Uterus (tissue), 4 donors: ENCODE data around the gene DUOXA1. TPM values are rescaled to one million over a fixed set of nuclear protein-coding genes. Genes with fewer than 3 reads are reported as not detected.

Experiments
- DNase-seq, 2 donors: peaks; one replicate each; pipeline ENCODE4 v3.0.0-alpha.2; 2019 to 2020
- H3K27ac ChIP-seq, 2 donors: fragments of 200-600 bp; sonication (generic); 1 replicate in 1 of 2; 2 replicates in 1 of 2; pipeline ENCODE4 v1.5.1; 2016 to 2018
- H3K27me3 ChIP-seq, 2 donors: fragments of 200-600 bp; sonication (generic); one replicate each; pipeline ENCODE4 v1.5.1; 2018 to 2019; ENCODE audit warnings: control low read depth in 1 of 2
- H3K36me3 ChIP-seq, 2 donors: fragments of 200-600 bp; sonication (generic); one replicate each; pipeline ENCODE4 v1.5.1; 2019; ENCODE audit warnings: control low read depth in 1 of 2
- H3K4me1 ChIP-seq, 2 donors: fragments of 200-600 bp; sonication (generic); one replicate each; pipeline ENCODE4 v1.5.1; 2018 to 2019; ENCODE audit warnings: control low read depth in 1 of 2
- H3K4me3 ChIP-seq, 2 donors: fragments of 200-600 bp; sonication (generic); 1 replicate in 1 of 2; 2 replicates in 1 of 2; pipeline ENCODE4 v1.5.1; 2018 to 2019; ENCODE audit warnings: mild to moderate bottlenecking in 1 of 2
- H3K9me3 ChIP-seq, 2 donors: fragments of 200-600 bp; sonication (generic); one replicate each; pipeline ENCODE4 v1.5.1; 2019; ENCODE audit warnings: control low read depth in 1 of 2
- CTCF ChIP-seq, 4 experiments: fragments of 200-600 bp in 2 of 4; fragments of 450-650 bp in 2 of 4; sonication (generic) in 2 of 4; IDR thresholded peaks; one replicate each; pipeline ENCODE4 v1.5.1; 2016 to 2019; ENCODE audit warnings: antibody characterized with exemption in 4 of 4, mild to moderate bottlenecking in 2 of 4, moderate library complexity in 1 of 4
- POLR2A ChIP-seq, 2 donors: fragments of 450-650 bp; IDR thresholded peaks; one replicate each; pipeline ENCODE4 v1.6.1; 2016; ENCODE audit warnings: antibody characterized with exemption in 2 of 2, mild to moderate bottlenecking in 1 of 2, moderate library complexity in 1 of 2
- intact Hi-C: fragments of 100-400 bp; cut with DNase I; formaldehyde crosslinking; loops from one replicate; pipeline ENCODE4 v1.15.1; 2023; ENCODE audit warnings: low total_unique reads
- total RNA-seq, 4 donors: library from RNA; depleted of rRNA in 3 of 4; stranded (reverse); fragments of >200 nt in 3 of 4; gene quantifications; one replicate each; pipeline versions ENCODE4 v1.1.0 to v1.2.4, GENCODE V29; 2014 to 2023
- donor health status: DM: yes; HTN: yes; CAD: no.

Gene DUOXA1
- total RNA-seq, 4 donors from 2014 or later: 1.4 to 2.5 TPM; not detected in 2

DNA sequence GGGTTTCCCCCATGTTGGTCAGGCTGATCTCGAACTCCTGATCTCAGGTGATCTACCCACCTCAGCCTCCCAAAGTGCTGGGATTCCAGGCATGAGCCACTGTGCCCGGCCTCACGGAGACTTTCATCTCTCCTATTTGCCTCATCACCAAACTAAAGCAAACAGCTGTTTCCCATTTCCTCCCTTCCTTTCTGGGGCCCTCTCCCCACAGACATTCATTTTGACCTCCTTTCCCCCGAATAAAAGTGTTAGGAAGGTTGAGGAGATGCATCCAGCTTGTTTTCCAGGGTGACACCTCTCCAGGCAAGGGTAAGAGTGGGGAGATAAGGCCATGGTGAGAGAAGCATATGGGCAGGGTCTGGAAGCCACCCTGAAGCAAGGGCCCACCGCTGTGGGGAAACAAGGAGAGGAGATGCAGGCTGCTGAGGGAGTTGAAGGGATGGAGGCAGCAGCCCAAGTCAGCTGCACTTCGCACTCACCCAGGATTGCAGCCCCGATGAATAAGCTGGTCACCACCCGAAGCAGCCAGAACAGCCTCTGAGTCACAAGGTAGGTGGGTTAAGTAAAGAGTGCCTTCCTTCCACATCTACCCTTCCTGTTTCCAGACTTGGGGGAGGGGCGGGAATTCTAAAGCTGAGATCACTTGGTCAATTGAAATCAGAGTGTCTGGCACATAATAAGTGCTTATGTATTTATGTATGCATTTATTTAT, 7.8 kb downstream of the DUOXA1 start:
- TF ChIP-seq POLR2A (IDR thresholded peaks at IDR 0.05) (no peak), CTCF (IDR thresholded peaks at IDR 0.05) (no peak)
- intact Hi-C loops: no loop called here
- no peak overlapping the region for H3K27ac ChIP-seq
- peaks cover 0 to 4% of the 10 kb centered on the region in 2 donors for H3K4me1 ChIP-seq
- no peak overlapping the region for H3K4me3 ChIP-seq
- H3K9me3 ChIP-seq: no peaks in the 10 kb centered on the region
- H3K36me3 ChIP-seq: no peaks in the 10 kb centered on the region
- no peak for DNase-seq
- H3K27me3 ChIP-seq: peaks cover 6 to 8% of the 10 kb centered on the region in 2 donors

DNA sequence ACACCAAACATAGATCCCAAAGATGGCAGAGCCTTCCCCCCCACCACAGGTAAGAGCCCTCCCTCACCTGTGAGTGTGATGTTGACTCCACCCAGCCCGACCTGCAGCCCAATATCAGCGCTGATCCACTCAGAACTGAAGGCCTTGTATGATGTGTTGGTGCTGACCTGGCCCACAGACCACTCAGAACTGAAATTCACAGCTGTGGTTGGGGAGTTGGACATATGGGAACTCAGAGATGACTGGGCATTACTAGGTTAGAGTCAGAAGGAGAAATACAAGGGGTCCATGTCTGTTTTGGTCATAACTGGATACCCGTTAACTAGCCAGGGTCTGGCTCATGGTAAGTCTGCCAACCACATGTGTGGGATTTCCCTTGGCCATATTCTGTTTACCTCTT, 8.7 kb downstream of the DUOXA1 start:
- no peaks in the 10 kb centered on the region for H3K36me3 ChIP-seq
- peaks cover 0 to 5% of the 10 kb centered on the region in 2 donors for H3K4me1 ChIP-seq
- no peaks in the 10 kb centered on the region for H3K9me3 ChIP-seq
- H3K27me3 ChIP-seq: peaks cover 10 to 14% of the 10 kb centered on the region in 2 donors
- intact Hi-C loops: no loop called here
- no peak for DNase-seq
- no peak overlapping the region for H3K27ac ChIP-seq
- no peak overlapping the region for H3K4me3 ChIP-seq
- TF ChIP-seq POLR2A (IDR thresholded peaks at IDR 0.05) (no peak), CTCF (IDR thresholded peaks at IDR 0.05) (no peak)

- intact Hi-C loops: no loop called here
- DNase-seq: no peak
- Histone ChIP-seq H3K27ac (no peak overlapping the region), H3K4me3 (no peak overlapping the region), H3K4me1 (peaks cover 0 to 5% of the 10 kb centered on the region in 2 donors), H3K36me3 (no peaks in the 10 kb centered on the region), H3K9me3 (no peaks in the 10 kb centered on the region), H3K27me3 (peaks cover 10 to 21% of the 10 kb centered on the region in 2 donors)
- no peak for TF ChIP-seq POLR2A (IDR thresholded peaks at IDR 0.05)
- no peak for TF ChIP-seq CTCF (IDR thresholded peaks at IDR 0.05)
Measured at GRCh38 chr15:45120081-45120972, 9.4 kb downstream of the DUOXA1 start.

DNA sequence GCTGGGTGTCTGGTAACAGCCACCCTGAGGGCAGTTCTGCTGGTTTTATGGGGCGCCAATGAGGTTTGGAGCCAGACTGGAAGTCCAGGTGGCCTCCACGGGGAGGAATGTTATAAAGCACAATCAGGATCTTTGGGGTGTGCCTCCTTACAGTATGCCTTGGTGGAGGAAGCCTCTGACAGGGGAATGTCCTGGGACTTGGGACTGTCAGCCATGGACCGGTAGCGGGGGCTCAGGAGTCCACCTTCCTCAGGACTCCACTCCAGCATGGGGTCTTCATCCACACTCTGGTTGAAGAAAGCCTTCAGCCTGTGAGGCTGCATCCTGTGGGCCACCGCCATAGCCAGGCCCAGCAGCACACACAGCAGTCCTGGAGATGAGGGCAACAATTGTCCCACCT, 10.7 kb downstream of the DUOXA1 start:
- H3K9me3 ChIP-seq: no peaks in the 10 kb centered on the region
- peaks cover 0 to 11% of the 10 kb centered on the region in 2 donors for H3K4me1 ChIP-seq
- peaks cover 10 to 32% of the 10 kb centered on the region in 2 donors for H3K27me3 ChIP-seq
- H3K27ac ChIP-seq: no peak overlapping the region
- H3K36me3 ChIP-seq: no peaks in the 10 kb centered on the region
- H3K4me3 ChIP-seq: no peak overlapping the region
- TF ChIP-seq CTCF (IDR thresholded peaks at IDR 0.05) (no peak), POLR2A (IDR thresholded peaks at IDR 0.05) (no peak)
- no peak for DNase-seq
- intact Hi-C loops: no loop called here

DNA sequence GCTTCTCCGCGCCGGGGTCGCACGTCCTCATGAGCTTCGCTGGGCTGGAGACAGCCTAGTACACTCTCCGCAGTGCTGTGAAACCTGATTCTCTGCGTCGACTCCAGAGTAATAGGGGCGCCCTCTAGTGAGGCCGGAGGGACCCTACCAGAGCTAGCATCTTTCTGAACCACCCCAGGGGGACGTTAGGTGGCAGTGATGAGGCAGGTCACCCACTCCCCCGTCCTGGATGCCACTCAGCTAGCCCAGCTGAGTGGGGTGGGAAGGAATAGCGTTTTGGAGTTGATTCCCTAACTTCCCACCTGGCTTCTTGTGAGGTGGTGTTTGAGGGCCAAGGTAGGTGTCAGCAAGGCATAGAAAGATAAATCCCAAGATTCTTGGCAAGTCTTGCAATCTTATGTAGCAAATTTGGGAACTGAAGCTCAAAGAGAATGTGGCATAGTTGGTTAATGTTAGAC, 11.5 kb downstream of the DUOXA1 start:
- Histone ChIP-seq H3K36me3 (no peaks in the 10 kb centered on the region), H3K4me3 (no peak overlapping the region), H3K27me3 (peaks cover 10 to 32% of the 10 kb centered on the region in 2 donors), H3K9me3 (no peaks in the 10 kb centered on the region), H3K27ac (no peak overlapping the region), H3K4me1 (peaks cover 0 to 12% of the 10 kb centered on the region in 2 donors)
- TF ChIP-seq POLR2A (IDR thresholded peaks at IDR 0.05) (no peak), CTCF (IDR thresholded peaks at IDR 0.05) (peak; percentile 84 to 94 (median 88))
- intact Hi-C loops: no loop called here
- DNase-seq: peak; percentile 77 to 82
